ENCODE results near the gene MLXIP.

DNA sequence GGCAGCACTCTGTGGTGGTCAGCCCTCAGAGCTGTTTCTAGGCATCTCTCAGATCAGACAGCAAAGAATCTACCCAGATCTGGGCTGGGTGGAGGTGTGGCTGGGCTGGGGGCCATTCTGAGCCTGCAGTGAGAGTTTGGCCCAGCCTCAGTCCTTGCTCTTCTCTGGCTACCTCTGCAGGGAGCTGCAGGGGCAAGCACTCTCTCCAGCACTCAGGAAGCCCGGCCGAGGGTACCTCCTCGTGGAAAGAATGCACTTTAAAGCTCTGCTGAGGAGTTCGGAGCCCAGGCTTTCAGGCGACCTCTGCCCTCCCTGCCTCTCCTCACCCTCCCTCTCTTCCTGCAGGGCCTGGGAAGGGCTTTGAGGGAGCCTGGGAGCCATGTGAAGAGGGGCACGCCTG lies 64.3 kb downstream of the MLXIP start:
- TF ChIP-seq, protein P1, sequence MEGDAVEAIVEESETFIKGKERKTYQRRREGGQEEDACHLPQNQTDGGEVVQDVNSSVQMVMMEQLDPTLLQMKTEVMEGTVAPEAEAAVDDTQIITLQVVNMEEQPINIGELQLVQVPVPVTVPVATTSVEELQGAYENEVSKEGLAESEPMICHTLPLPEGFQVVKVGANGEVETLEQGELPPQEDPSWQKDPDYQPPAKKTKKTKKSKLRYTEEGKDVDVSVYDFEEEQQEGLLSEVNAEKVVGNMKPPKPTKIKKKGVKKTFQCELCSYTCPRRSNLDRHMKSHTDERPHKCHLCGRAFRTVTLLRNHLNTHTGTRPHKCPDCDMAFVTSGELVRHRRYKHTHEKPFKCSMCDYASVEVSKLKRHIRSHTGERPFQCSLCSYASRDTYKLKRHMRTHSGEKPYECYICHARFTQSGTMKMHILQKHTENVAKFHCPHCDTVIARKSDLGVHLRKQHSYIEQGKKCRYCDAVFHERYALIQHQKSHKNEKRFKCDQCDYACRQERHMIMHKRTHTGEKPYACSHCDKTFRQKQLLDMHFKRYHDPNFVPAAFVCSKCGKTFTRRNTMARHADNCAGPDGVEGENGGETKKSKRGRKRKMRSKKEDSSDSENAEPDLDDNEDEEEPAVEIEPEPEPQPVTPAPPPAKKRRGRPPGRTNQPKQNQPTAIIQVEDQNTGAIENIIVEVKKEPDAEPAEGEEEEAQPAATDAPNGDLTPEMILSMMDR (IDR thresholded peaks at IDR 0.05): no peak
- TF ChIP-seq POLR2A (IDR thresholded peaks at IDR 0.05): no peak
